Suppressor macrophage treated with lipopolysaccharide for 1 hour (primary cell): ENCODE measurements around the gene FGFRL1.

ENCODE experiments used
- DNase-seq, 3 donors: peaks; one replicate each; pipeline ENCODE4 v3.0.0-alpha.2; 2020 to 2022

FGFRL1 gene

GRCh38 chr4:1024882-1025545 lies 13.6 kb downstream of the FGFRL1 start:
- no peak for DNase-seq

GRCh38 chr4:1026115-1026514 lies 14.7 kb downstream of the FGFRL1 start:
- DNase-seq = peak; percentile 43 to 67 (median 54)

DNA sequence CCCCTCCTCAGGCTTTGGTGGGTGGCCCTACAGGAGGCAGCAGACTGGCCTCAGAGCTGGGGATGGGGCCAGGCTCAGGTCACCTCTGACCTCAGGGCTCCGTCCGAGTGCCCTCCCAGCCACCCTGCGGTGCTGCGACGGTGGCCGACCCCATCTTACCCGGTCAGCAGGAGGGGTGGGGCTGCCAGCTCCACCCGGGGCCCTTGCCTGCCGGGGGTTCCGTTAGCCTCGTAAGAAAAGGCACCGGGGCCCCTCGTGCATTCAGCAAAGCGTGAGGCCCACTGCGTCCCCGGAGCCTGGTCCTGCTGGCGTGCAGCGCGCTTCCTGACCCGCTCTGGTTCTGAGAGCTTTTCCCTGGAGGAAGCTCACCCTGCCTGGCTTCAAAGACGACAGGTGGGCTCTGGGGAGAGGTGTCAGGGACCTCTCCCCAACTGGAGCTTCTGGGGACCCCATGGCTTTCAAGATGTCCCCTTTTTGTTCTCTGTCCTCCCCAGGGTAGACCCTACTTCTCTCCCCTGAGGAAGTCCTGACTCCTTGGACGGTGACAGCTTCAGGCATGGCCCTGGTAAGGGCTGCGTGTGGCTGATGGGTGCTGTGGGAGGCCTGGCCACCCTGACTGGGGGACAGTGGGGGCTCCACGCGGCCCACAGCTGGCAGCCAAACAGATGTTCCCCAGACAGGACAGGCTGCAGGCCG lies 15.9 kb downstream of the FGFRL1 start:
- no peak for DNase-seq

- DNase-seq = no peak
These were observed 16.5 kb downstream of the FGFRL1 start for GRCh38 chr4:1027915-1028238.

- no peak for DNase-seq
These were observed 17.3 kb downstream of the FGFRL1 start for GRCh38 chr4:1028574-1029220.

DNA sequence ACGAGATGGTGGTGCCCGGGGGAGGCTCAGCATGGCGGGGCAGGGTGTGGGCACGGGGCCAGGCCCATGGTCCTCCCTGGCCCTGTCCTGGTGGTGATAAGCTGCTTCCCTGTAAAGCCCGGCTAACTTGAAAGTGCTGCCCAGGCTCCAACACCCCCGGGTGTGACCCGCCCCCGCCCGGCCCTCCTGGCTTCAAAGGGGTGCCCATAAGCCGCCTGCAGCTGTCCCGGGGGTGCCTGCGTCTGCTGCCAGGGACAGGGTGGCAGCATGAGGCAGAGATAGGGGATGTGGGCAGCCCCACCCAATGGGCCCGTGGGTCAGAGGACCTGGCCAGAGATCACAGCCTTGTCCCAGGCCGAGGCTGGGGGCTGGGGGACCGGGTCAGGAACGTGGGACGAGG lies 18.1 kb downstream of the FGFRL1 start:
- no peak for DNase-seq

DNA sequence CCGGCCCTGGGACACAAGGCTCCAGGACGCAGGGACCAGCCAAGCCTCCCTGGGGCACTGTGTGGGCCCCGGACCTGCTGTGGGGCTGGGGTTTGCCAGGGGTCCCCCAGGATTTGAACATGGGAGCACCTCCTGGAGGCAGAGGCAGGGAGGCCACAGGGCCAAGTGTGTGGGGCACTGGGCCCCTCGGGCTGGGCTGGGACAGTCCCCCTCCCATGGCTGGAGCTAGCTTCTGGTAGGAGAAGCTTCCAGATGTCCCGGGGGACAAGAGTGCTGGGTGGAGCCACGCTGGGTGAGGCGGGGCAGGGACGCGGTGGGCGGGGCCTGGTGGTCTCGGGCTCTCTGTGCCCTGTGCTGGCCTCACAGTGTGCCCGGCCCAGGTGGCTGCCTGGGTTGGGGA lies 18.6 kb downstream of the FGFRL1 start:
- DNase-seq = no peak

- no peak for DNase-seq
These were observed 19.1 kb downstream of the FGFRL1 start for GRCh38 chr4:1030559-1030958.

GRCh38 chr4:1031346-1031745 lies 19.9 kb downstream of the FGFRL1 start:
- no peak for DNase-seq

GRCh38 chr4:1031956-1032795 lies 20.8 kb downstream of the FGFRL1 start:
- no peak for DNase-seq

DNA sequence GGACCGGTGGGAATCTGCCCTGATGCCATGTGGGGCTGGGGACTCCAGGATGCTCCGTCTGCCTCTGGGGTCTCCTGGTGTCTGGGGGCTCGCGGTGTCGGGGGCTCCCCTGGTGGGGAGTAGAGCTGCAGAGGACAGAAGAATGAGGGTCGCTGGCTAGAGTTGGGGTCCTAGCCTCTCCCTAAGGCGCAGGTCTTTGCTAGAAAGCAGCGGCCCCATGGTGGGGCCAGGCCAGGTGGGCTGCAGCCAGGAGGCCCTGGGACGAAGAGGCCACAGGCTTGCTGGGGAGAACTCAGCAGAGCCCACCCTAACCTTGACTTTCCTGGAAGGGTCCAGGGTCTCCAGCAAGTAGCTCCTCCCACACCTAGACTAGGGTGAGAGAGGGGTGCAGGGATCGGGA lies 21.4 kb downstream of the FGFRL1 start:
- DNase-seq = no peak

DNA sequence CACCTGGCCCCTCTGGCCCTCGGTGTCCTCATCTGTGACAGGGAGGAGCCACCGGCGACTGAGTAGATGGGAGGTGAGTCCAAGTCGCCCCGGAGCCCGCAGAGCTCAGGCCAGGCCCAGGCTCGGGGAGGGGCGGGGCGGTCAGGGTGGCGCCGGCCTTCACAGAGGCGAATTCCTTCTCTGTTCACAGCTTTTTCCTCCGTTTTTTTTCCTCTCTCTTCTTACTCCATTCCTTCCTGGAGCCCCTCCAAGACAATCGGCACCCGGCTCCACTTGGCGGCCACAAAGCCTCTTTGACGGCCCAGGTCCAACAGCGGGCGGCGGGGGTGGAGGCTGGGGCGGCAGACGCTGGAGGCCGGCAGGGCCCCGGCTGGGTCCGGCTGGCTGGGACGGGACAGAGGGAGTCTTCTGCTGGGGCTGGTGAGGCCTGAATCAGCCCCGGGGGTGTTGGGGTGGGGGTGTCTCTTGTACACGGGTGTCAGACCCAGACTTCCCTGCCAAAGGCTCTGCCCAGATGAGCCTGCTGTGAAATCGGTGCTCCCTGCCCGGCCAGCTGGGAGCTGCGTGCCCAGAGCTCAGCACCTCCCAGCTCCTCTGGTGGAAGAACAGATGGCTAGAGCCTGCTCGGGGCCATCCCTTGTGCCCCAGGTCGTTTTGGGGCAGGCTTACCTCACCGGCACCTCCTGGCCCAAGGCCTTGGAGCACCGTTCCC lies 22.6 kb downstream of the FGFRL1 start:
- DNase-seq = no peak

- no peak for DNase-seq
These were observed 24.1 kb downstream of the FGFRL1 start for GRCh38 chr4:1035510-1035909.

DNA sequence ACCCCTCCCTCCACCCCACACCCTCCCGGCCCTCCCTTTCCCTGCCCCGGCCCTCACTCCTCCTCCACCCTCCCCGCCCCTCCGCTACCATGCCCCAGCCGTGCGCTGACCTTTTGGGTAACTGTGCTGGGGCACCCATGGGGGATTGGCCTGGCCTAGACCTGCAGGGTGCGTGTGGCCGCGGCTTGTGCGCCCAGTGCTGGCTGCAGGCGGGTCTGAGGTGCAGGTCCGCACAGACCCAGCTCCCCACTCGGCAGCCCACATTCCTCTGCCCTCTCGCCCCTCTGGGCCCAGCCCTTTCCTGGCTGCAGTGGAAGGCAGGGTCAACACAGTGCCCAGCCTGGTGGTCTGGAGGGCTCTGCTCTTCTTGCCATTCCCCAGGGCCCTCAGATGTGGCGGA lies 24.7 kb downstream of the FGFRL1 start:
- DNase-seq = no peak

DNA sequence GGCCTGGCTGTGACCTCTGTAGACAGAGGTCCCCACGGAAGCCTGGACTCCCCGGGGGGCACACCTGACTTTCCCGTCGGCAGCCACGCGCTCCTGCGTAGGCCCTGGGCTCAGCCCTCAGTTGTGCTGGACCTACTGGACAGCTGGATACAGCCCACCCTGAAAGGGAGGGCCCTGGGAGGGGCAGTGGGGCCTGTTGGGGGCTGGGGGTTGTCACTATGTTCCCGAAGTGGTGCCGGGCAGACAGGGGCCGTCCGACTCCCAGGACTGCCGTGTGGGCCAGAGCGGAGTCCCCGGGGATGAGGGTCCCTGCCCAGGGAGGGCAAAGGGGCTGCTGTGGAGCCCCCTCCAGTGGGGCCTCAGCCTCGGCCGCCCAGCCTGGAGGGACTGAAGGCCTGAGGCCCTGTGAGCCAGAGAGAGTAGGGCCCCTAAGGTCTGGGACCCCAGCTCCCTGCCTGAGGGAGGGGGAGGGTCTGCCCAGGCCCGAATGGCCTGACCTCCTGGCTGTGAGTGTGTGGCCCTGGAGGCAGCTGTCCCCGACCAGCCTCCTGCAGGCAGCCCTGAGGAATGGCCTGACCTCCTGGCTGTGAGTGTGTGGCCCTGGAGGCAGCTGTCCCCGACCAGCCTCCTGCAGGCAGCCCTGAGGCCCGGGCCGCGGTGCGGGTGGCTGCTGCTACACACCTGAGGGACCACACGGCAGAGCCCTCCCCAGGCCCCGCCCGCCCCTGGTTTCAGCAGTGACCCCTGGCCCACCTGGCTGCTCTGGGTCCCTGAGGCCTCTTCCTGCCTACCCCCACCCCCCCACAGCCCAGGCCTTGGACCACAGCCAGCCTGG lies 25.8 kb downstream of the FGFRL1 start:
- DNase-seq = no peak

DNA sequence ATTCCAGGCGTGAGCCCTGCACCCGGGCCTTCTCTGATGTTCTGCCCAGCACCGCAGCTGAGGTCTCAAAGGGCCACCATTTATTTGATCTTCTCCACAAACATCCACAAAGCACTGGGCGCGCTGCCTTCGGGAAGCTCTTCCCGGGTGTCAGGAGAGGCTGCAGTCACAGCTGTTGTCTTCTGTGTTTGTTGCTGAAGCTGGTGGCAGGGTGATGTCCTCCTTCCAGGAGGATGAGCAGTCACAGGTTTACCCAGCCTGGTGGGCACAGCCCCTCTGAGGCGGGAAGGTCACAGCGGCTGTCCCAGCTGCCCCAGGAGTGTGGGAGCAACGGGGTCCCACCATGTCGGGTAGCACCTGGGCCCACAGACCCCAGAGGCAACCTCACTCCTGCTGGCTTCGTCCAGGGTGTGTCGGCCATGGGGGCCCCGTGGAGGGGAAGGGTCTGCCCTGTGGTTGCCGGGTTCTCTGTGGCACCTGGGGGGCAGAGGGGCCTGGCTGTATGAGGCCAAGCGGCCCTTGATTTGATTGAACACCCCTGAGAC lies 27.6 kb downstream of the FGFRL1 start:
- no peak for DNase-seq

DNA sequence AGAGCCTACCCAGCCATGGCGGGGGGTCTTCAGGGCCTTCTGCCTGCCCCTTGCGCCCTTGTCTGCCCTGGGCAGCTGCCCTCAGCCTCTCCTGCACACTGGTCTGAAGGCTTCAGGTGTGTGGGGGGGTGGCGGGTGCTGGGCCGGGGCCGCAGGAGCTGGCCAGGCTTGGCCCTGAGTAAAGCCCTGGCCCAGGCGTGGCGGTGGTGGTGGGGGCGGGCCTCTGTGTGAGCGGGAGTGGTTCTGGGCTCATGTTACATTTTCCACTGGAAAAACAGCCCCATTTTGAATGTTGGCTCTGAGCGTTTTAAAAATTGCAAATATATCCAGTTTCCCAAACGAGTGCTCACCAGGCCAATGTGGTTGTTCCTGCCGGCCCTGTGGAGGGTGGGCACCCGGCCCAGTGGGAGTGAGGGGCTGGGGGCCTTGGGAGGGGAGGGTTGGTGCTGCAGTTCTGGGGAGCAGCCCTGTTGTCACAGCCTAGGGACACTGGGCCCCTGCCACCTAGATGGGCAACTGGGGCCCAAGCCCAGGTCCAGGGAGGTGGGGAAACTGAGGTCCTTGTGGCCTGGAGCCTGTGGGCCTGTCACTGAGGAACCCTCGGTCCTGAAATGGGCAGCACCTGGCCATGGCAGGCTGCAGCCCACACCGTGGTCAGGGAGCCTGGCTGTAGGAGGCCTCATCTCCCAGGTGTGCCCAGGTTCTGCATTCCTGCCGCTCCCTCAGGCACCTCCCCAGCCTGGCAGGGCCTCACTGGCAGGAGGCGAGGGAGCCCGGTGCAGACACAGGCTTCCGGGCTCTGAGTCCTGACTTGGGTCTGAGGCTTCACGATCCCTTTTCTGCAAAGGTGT lies 28.3 kb downstream of the FGFRL1 start:
- no peak for DNase-seq

- DNase-seq = no peak
These were observed 29.1 kb downstream of the FGFRL1 start for GRCh38 chr4:1040344-1041146.

DNA sequence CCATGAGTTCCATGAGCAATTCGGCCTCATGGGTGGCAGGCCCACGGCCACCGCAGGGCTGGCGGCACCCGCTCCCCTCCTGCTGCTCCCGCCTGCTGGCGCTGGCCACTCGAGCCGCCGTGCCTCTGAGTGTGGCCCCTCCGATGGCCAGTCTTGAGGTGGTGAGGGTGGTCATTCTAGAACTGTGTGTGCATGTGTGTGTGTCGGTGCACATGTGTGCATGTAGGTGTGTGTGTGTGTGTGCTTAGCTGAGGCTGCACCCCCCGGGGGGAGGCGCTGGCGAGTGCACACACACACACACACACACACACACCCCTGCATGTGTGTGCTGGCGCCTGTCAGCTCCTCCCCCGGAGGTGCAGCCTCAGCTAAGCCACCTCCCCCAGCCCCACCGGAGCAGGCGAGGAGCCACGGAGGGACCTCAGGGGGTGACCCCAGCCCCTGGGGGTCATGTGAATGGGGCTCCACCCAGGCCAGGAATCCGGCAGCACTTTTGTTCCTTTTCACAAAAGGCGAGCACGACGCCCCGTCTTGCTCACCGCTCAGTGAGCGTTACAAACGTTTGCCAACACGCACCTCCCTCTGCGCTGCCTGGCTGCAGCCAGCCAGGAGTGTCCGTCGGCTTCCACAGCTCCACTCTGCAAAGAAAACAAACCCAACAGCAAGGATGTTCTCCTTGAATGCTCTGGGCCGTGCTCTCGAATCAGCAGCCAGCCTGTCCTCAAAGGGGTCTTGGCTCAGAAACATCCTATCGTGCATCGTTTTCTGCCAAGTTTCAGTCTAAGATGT lies 29.9 kb downstream of the FGFRL1 start:
- DNase-seq = no peak
